ENCODE results near the gene TFDP1. TPM values are rescaled to one million over a fixed set of nuclear protein-coding genes. Genes with fewer than 3 reads are reported as not detected.

TFDP1 gene
- total RNA-seq, 4 donors from 2014 or later = 19.2 to 45.3 (median 34.1) TPM

- WGBS, 2 donors = 92 to 94% methylated on average over 11 of the region's 11 CpGs
- no peaks in the 10 kb centered on the region for H3K27me3 ChIP-seq
- no peaks in the 10 kb centered on the region for H3K9me3 ChIP-seq
- H3K36me3 ChIP-seq = peaks cover 0 to 72% (median 4%) of the 10 kb centered on the region in 3 donors
- no peak overlapping the region for H3K27ac ChIP-seq
- TF ChIP-seq EP300 (IDR thresholded peaks at IDR 0.05) = no peak
- no peak for TF ChIP-seq POLR2A (IDR thresholded peaks at IDR 0.05)
- no peak for TF ChIP-seq CTCF (IDR thresholded peaks at IDR 0.05)
- H3K4me1 ChIP-seq = peaks cover 0 to 6% (median 0%) of the 10 kb centered on the region in 4 donors
- no peak overlapping the region for H3K4me3 ChIP-seq
- DNase-seq (ENCODE audit: low spot score in 2 of 2) = no peak
Observed at GRCh38 chr13:113630296-113630695, 45.7 kb downstream of the TFDP1 start.

GRCh38 chr13:113630804-113631203 is 46.3 kb downstream of the TFDP1 start:
- TF ChIP-seq POLR2A (IDR thresholded peaks at IDR 0.05) = no peak
- TF ChIP-seq CTCF (IDR thresholded peaks at IDR 0.05) = no peak
- TF ChIP-seq EP300 (IDR thresholded peaks at IDR 0.05) = no peak
- H3K27me3 ChIP-seq = no peaks in the 10 kb centered on the region
- peaks cover 0 to 77% (median 4%) of the 10 kb centered on the region in 3 donors for H3K36me3 ChIP-seq
- DNase-seq (ENCODE audit: low spot score in 2 of 2) = no peak
- no peak overlapping the region for H3K27ac ChIP-seq
- peaks cover 0 to 6% (median 0%) of the 10 kb centered on the region in 4 donors for H3K4me1 ChIP-seq
- no peaks in the 10 kb centered on the region for H3K9me3 ChIP-seq
- WGBS, 2 donors = 87 to 95% methylated on average over 6 of the region's 6 CpGs
- no peak overlapping the region for H3K4me3 ChIP-seq

DNA sequence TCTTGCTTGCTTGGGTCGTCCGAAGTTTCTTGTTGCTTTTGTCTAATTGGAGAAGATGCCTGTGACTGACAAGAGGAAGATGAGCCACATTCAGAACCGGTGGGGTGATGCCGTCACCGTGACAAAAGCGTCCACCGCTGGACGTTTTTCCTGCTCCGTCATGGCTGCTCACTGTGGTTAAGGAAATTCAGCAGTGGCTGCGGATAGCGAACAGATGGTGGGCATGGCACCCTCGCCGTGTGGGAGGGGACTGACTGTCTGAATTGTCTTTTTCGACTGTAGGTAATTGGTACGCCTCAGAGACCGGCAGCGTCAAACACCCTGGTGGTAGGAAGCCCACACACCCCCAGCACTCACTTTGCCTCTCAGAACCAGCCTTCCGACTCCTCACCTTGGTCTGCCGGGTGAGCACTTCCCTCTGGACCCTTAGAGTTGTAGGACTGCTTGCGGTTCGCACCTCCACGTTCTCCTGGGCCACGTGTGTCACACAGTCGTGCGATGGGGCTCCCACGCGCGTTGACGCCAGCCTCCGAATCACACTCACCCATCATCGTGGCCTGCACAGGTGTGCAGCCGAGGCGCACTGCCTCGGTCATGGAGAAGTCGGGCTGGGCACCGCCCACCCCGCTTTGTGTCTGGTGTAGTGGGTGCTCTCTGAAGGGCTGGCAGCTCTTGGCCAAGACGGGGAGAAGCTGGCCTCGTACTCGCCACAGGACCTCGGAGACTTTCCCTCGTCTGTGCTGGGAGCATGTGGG is 47.0 kb downstream of the TFDP1 start:
- Histone ChIP-seq H3K4me3 (no peak overlapping the region), H3K9me3 (no peaks in the 10 kb centered on the region), H3K27ac (no peak overlapping the region), H3K36me3 (peaks cover 0 to 84% (median 10%) of the 10 kb centered on the region in 3 donors), H3K27me3 (no peaks in the 10 kb centered on the region), H3K4me1 (no peaks in the 10 kb centered on the region)
- WGBS, 2 donors = 91 to 95% methylated on average over 34 to 42 of the region's 42 CpGs
- TF ChIP-seq EP300 (IDR thresholded peaks at IDR 0.05) (no peak), CTCF (IDR thresholded peaks at IDR 0.05) (no peak)
- no peak for DNase-seq (ENCODE audit: low spot score in 2 of 2)

DNA sequence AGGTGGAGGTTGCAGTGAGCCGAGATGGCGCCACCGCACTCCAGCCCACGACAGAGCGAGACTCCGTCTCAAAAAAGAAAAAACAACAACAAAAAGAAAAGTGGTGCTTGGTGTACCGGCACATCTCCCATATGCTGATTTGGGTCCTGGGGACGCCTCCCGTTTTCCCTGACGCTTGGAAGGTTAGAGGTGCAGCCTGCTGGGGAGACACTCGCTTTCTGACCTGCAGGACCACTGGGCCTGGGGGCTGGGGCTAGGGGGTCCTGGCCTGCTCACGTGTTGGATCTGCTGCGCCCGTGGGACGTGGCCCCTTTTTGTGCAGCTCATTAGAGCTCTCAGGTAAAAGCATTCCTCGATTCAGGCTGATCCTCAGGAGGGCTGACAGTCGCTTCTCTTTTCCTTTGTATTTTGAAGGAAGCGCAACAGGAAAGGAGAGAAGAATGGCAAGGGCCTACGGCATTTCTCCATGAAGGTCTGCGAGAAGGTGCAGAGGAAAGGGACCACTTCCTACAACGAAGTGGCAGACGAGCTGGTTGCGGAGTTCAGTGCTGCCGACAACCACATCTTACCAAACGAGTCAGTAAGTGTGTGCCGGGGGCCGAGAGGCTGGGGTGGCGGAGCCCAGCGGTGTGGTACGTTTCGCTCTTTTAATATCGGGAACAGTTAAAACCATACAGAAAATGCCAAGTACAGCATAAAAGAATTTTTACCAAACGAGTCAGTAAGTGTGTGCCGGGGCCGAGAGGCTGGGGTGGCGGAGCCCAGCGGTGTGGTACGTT is 48.3 kb downstream of the TFDP1 start:
- 92 to 94% methylated on average over 38 of the region's 38 CpGs for WGBS, 2 donors
- Histone ChIP-seq H3K4me1 (no peaks in the 10 kb centered on the region), H3K4me3 (no peak overlapping the region), H3K27ac (no peak overlapping the region), H3K36me3 (peaks cover 0 to 89% (median 12%) of the 10 kb centered on the region in 3 donors), H3K9me3 (no peaks in the 10 kb centered on the region), H3K27me3 (no peaks in the 10 kb centered on the region)
- DNase-seq (ENCODE audit: low spot score in 2 of 2) = no peak
- TF ChIP-seq EP300 (IDR thresholded peaks at IDR 0.05) (no peak), CTCF (IDR thresholded peaks at IDR 0.05) (no peak)

- Histone ChIP-seq H3K4me3 (no peak overlapping the region), H3K36me3 (peaks cover 0 to 91% (median 12%) of the 10 kb centered on the region in 3 donors), H3K27me3 (no peaks in the 10 kb centered on the region), H3K4me1 (no peaks in the 10 kb centered on the region), H3K27ac (no peak overlapping the region), H3K9me3 (no peaks in the 10 kb centered on the region)
- 95 to 97% methylated on average over 18 of the region's 18 CpGs for WGBS, 2 donors
- TF ChIP-seq CTCF (IDR thresholded peaks at IDR 0.05) = no peak
- no peak for TF ChIP-seq EP300 (IDR thresholded peaks at IDR 0.05)
- TF ChIP-seq POLR2A (IDR thresholded peaks at IDR 0.05) = no peak
- no peak for DNase-seq (ENCODE audit: low spot score in 2 of 2)
Observed at GRCh38 chr13:113633485-113633873, 48.9 kb downstream of the TFDP1 start.
